HG02970 (cell line): ENCODE data around the gene KCNJ13.

Experiments used
- ATAC-seq: cut with Tn5 transposase; IDR thresholded peaks from one replicate; pipeline ENCODE4 v1.9.1; 2021; ENCODE audit warnings: mild to moderate bottlenecking, moderate library complexity, moderate number of reproducible peaks; ENCODE audit not compliant: unreplicated experiment, low FRiP score

The KCNJ13 gene

DNA sequence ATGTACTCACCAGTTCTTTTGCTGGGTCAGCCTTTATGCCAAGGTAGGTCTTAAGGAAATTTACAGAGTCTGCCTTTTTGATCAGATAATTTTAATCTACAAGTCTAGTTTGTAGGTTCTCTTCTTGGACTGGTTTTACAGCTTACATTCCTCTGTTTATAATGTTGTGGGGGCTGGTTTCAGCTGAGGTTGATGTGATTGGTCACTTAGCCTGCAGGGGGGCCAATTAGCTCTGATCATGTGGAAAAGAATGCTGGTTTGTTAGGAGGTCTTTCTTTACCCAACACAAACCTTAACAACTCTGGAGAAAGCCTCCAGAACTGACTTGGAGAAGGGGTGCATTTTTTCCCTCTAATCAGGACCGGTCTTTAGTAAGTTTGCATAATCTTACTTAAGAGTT lies at the start of gene KCNJ13:
KCNJ13 (minus strand) TSS at position 131 of the 400 bp plus-strand sequence. CDS start 5,203 bp downstream, outside the sequence.
- no peak for ATAC-seq

DNA sequence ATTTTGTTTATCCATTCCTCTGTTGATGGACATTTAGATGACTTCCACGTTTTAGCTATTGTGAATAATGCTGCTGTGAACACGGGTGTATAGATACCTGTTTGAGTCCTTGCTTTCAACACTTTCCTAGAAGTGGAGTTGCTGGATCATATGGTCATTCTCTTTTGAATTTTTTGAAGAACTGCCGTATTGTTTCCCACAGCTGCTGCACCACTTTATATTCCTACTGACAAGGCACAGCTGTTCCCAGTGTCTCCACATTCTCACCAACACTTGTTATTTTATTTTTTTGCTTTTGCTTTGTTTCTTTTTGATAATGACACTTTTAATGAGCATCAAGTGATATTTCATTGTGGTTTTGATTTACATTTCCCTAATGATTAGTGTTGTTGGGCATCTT lies 41.4 kb upstream of the KCNJ13 start:
- ATAC-seq, result no peak

GRCh38 chr2:232816657-232817056 lies 40.3 kb upstream of the KCNJ13 start:
- no peak for ATAC-seq

DNA sequence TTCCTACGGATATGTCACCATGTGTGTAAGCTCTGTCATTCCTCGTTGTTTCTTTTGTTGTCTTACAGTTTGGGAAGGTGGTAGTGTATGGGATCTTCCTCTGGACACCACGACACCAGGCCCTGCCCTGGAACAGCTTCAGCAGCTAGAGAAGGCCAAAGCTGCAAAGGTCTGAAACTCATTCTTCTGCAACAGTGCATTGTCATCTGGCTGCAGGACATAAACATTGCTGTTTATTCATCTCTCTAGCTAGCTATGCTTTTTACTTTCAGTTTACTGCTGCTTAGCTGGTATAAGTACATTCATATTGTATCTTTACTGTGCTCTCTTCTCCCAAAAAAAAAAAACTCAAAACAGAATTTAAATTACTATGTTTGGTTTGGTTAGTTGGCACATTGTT lies 39.2 kb upstream of the KCNJ13 start:
- no peak for ATAC-seq

GRCh38 chr2:232810444-232810843 lies 34.1 kb upstream of the KCNJ13 start:
- ATAC-seq, result no peak

- no peak for ATAC-seq
Observed at GRCh38 chr2:232809349-232810124, 33.2 kb upstream of the KCNJ13 start.

DNA sequence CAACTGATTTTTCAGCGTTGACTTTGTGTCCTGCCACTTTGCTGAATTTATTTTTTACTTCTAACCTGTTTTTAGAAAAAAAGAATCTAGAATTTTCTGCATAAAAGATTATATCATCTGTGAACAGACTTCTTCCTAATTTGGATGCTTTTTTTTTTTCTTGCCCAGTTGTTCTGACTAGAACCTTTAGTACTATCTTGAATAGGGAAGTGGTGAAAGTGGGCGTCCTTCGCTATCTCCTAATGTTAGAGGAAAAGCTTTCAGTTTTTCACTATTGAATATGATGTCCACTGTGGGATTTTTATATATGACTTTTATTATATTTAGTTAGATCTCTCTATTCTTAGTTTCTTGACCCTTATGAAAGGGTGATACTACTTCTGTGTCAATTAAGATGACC lies 25.7 kb upstream of the KCNJ13 start:
- ATAC-seq, result no peak

- ATAC-seq, result no peak
Observed at GRCh38 chr2:232800166-232800565, 23.8 kb upstream of the KCNJ13 start.

DNA sequence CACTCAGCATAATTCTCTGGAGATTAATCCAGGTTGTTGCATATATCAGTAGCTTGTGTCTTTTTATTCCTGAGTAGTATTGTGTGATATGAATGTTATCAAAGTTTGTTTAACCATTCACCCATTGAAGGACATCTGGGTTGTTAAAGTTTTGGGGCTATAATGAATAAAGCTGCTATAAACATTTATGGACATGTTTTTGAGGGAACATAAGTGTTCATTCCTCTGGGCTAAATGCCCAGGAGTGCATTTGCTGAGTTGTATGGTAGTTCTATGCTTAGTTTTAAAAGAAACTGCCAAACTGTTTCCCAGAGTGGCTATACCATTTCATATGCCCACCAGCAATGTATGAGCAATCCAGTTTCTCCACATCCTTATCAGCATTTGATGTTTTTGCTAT lies 21.8 kb upstream of the KCNJ13 start:
- ATAC-seq, result no peak

GRCh38 chr2:232795920-232796319 lies 19.6 kb upstream of the KCNJ13 start:
- no peak for ATAC-seq

DNA sequence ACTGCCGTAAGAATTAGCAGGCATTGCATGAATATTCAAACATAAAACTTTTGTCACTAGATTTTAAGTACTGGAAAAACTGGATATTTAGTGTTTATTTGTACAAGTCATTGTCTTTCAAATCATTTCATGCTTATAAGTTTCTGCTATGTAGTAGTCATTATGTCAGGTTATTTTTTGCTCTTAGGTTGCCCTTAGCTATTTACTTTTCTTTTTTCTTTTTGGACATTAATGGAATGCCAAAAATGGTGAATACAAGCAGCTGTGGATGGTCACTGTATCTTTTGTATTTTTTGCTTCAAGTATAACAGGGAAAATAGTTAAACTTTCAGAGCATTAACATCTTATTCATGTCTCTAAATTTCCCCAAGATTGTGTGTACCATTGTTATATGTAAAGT lies 18.6 kb upstream of the KCNJ13 start:
- no peak for ATAC-seq

DNA sequence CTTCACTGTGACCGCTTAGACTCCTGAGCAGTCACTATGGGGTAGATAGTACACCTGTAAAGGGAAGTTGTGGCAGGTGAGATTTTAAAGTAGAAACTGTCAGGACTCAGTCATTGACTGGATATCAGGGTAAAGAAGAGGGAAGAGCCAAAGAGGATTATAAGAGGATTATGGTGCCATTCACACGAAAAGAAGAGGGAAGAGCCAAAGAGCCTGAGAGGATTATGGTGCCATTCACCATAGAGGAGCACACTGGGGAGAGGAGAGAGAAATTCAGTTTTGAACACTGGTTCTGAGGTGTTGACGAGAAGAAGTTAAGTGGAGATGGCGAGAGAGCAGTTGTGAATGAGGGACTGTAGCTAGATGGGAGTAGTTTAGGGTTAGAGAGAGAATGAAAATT lies 16.9 kb upstream of the KCNJ13 start:
- ATAC-seq, result no peak

DNA sequence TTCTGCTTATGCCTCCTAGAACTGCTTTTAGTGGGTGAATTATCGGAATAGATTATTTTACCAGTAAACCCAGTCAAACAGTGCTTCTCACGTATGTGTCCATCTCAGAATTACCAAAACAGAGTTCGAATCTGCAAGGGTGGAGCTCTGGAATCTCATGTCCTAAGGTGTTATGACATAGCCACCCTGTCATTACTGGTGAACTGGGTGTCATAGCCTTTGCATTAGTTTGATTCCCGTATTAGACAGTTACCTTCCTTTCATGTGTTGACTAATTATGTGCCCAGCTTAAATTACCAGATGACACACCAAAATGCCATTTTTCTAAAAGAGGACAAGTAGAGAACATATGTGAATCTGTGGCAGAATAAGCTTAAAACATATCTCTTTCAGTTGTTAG lies 15.2 kb upstream of the KCNJ13 start:
- no peak for ATAC-seq

DNA sequence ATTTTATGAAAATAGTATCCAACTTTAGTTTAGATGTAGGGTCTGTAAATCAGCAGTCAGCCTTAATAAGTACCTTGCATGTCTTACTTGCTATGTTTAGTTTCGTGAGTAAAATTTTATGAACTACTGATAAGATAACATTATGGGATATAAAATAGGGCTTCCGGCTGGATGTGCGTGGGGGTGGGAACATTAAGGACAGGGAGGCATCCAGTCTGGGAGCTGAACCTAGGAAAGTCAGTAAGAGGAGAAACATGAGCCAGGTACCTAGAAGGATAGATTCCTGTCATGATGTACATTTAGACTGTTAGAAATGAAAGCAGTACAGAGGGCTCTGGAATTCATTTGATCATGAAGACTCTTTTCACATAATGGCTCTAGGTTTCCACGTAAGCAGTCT lies 12.7 kb upstream of the KCNJ13 start:
- no peak for ATAC-seq

DNA sequence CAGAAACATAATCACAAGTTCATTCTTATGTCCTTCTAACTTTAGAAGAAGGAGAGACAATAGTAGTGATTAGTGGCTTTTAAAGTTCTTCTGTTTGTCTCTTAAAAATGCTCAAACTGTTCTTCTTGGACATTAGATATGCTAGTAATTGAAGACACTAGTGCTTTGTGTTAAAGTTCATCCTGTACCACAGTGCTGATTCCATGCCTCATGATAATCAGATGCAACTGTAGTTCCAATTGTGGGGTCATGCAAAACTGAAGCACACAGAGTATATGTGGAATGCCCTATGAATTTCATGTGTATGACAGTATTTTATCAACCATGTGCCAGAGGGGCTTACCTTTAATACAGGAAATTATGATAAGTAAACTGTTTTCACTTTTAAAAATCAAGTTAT lies 11.4 kb upstream of the KCNJ13 start:
- ATAC-seq, result no peak

DNA sequence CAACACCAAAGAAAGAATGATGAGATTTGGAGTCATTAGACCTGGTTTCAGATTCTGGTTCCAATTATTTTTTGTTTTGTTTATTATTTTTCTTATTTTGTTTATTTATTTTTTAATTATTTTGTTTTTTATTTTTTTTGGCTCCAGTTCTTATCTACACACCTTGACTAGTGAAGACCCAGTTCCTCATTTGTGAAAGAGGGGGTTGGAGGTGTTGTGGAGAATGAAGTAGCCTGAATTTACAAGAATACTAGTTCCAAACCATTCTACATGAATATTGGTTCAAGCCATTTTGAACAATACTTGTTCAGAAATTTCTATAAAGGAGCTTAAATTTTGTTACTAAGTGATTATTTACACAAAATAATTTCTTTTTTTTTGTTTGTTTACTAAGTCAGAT lies 6.9 kb upstream of the KCNJ13 start:
- no peak for ATAC-seq

DNA sequence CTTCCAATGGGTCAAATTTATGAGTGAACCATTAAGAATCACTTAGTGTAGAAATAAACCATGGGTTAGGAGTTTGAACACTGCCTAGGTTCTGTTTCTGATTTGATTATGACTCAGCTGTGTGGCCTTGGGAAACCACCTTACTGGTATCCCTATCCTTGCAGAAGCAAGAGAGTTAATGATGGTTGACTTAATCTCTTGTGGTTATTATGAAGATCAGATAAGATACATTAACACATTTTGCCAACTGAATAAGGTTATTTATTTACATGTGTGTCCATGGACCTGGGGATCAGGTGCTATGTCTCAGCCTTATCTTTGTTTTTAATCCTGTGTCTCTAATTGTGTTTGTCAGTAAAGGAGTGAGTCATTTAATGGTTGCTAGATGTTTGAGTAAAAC lies 5.4 kb upstream of the KCNJ13 start:
- ATAC-seq, result no peak

GRCh38 chr2:232779934-232780333 lies 3.6 kb upstream of the KCNJ13 start:
- no peak for ATAC-seq

DNA sequence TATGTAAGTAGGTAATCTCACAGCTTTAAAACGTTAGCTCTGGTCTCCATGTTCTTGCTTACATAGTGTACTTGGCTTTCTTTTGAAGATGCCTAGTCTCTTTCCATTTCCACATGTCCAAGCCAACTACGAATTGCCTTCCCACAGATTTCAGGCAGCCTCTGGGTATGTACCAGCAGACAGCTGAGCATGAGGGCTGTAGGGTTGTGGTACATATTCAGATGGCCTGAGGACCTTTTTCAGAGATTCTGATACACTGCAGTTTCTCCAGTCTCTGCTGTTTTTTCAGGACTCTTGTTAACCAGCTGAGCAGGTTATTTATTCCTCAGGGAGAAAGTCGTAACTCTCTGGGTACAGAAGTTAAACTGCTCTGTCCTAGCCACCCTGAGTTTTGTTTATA lies 3.1 kb upstream of the KCNJ13 start:
- ATAC-seq, result no peak

DNA sequence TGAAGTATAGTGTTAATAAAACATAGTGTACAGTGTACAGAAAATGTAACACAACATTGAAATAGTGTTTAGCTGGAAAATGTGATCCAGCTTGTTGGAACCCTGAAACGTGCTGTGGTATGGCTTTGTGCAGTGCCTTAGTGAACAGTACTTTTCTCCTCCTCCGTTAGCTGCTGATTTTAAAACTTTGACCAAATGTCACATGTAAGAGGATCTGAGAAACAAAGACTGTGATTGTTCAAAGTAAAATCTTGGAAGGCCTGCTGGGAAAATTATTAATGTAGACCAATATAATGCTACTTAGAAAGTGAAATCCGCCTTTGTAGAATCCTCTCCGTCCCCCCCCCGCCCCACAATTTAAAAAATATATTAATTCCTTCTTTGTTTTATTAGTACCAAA lies 911 bp upstream of the KCNJ13 start:
- ATAC-seq, result no peak

DNA sequence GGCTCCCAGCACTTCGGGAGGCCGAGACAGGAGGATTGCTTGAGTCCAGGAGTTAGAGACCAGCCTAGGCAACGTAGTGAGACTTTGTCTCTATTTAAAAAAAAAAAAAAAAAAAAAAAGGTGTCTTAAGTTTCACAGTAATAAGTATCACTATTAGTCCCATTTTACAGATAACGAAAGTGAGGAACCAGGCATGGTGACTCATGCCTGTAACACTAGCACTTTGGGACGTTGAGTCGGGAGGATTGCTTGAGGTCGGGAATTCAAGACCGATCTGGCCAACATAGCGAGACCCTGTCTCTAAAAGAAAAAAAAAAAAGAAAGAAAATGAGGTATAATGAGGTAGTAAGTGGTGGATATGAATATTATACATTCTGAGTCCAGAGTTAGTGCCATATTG lies 2.5 kb downstream of the KCNJ13 start:
- no peak for ATAC-seq

- ATAC-seq, result no peak
Observed at GRCh38 chr2:232772531-232772930, 3.8 kb downstream of the KCNJ13 start.

DNA sequence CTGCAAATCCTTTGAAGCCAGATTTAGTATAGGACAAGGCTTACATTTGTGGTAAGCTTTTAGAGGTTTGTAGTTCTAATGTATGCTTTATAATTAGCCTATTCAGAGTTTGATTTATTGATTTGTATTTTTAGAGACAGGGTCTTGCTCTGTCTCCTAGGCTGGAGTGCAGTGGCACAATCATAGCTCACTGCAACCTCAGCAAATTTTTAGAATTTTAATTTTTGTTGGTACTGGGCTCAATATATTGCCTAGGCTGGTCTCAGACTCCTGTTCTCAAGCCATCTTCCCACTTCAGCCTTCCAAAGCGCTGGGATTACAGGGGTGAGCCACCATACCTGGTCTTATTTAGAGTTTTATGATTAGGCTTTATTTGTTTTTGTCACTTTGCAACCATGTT lies 4.5 kb downstream of the KCNJ13 start:
- ATAC-seq, result no peak
